Effector CD4-positive, alpha-beta T cell (primary cell): Measurements from ENCODE around the gene OSTF1.

ENCODE experiments used
- DNase-seq: peaks from one replicate; pipeline ENCODE4 v3.0.0-alpha.2; 2020

Gene OSTF1

GRCh38 chr9:75168270-75169178 is 80.2 kb downstream of the OSTF1 start:
- no peak for DNase-seq

GRCh38 chr9:75169623-75170022 is 81.3 kb downstream of the OSTF1 start:
- DNase-seq = no peak

GRCh38 chr9:75170898-75171360 is 82.6 kb downstream of the OSTF1 start:
- no peak for DNase-seq

GRCh38 chr9:75175395-75175794 is 87.1 kb downstream of the OSTF1 start:
- no peak for DNase-seq

DNA sequence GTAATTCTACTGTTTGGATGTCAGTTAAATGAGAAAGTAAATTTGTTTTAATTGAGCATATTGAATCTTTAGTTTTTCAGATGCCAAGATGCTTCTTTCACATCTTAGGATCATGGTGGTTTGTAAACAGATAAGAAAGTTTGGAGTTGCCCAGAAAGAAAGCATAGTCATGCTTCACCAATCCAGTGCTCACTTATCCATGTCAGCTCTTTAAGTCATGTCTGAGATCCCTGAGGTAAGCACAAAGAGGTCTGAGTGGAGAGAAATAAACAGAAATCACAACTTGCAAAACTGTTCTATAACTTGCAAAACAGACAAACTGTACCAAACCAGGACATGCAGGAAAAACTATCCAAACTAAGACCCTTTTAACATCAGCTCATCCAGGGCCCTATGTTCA is 87.7 kb downstream of the OSTF1 start:
- DNase-seq = no peak

GRCh38 chr9:75181750-75182149 is 93.4 kb downstream of the OSTF1 start:
- DNase-seq = no peak

GRCh38 chr9:75183306-75183705 is 95.0 kb downstream of the OSTF1 start:
- DNase-seq = no peak

GRCh38 chr9:75184471-75184870 is 96.2 kb downstream of the OSTF1 start:
- no peak for DNase-seq

DNA sequence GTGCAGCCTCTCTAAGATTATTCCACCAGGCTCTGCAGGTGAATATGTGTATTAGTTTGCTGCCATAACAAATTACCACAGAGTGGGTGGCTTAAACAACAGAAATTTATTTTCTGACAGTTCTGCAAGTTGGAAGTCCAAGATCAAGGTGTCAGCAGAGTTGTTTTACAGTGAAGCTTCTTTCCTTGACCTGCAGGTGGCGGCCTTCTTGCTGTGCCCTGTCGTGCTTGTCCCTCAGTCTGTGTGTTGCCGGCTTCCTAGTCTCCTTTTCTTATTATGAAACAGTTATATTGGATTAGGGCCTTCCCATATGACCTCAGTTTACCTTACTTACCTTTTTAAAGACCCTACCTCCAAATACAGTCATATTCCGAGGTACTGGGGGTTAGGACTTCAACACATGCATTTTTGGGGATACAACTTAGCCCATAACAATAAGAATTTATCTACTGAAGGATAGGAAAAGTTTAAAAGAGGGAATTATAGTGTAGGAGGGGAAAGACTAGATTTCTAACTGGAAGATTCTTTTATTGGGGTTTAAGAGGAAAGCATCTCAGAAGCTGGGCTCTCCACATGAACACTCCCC is 97.4 kb downstream of the OSTF1 start:
- DNase-seq = peak; percentile 28

DNA sequence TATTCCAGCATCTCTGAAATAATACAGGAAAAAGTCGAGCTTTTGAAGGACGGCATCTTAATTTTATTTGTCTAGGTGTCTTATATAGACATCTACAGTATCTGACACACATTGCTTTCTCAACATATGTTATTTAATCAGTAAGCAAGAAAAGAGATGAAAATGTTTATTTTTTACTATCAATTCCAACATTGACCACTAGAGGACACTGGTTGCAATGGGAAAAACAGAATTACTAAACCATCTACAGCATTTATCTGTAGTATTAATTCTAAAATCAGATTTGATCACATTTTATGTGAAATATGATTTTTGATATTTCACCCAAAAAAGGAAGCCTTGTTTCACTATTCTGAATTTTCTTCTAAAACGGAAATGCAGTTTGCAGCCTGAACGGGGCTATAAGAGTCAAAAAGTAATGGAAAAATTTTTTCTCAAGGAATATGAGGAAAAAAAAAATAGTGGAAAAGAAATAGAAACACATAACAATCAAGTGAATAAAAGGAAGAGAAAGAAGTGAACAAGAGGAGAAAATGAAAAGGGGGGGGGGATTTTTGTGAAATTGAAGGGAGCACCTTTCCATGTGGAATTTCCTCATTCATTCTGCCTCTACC is 98.6 kb downstream of the OSTF1 start:
- DNase-seq = no peak

- no peak for DNase-seq
These were observed 100.4 kb downstream of the OSTF1 start for GRCh38 chr9:75188756-75189155.

DNA sequence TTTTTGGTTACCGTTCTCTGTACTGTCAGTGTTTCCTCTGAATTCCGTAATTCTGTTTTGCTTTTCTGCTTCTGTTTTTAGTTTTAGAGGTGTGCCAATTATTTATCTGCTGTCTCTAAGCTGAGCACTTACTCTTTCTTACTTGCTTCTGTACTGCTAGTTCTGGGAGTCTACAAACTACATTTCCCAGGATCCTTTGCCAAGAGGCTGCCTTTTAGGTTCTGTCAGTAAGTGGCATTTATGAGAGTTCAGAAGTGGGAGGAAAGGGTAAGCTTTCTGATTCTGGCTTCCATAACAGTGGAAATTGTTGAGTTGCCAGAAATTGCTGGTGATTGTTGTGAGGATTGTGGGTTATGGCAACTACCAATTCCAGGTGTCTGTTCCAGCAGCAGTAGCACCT is 102.4 kb downstream of the OSTF1 start:
- DNase-seq = no peak
